SH-SY5Y (cell line): ENCODE results near the gene ABAT.

Experiments used
- GATA2 ChIP-seq: IDR thresholded peaks from 2 replicates; pipeline ENCODE4 v1.6.1; 2011; ENCODE audit warnings: mild to moderate bottlenecking, low read depth, low read length
- GATA3 ChIP-seq: IDR thresholded peaks from 2 replicates; pipeline ENCODE4 v1.6.1; 2011; ENCODE audit warnings: low read depth, mild to moderate bottlenecking, low read length, moderate library complexity

DNA sequence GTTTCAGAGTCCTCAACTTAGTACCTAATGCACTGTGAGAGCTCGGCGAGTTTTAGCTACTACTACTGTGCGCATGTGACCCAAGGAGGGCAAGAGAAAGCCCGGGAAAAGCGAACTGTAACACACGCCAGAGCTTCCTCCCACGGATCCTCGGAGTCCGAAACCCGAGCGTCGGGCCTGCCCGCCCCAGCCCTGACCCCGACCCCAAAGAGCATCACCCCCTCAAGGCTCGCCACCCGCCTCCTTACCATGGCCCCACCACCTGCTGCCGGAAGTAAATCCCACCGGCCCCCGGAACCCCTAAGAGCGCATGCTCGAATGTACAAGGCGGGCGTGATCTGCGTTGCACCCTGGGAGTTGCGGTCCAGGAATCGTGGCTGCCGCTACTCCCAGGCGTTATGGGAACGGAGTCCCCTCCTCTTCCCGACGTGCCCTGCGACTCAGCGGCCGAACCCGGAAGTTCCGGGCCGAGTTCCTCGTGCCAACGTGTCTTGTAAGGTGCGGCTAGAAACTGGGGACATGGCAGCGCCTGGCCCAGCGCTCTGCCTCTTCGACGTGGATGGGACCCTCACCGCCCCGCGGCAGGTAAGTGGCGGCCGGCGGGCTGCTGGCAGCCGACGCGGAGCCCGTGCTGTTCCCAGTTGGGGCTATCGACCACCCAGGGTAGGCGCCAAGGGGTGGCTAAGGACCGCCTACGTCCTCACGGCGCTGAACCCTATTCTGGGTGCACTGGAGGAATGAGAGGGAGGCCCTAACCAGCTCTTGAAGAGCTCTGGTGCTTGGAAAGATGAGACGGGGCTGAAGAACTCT is 123.2 kb downstream of the ABAT start, which contains the start of the genes PMM2 and TMEM186:
- TF ChIP-seq GATA2, result no peak
- no peak for TF ChIP-seq GATA3
